ENCODE measurements around the gene GALNT14.

Gene GALNT14

DNA sequence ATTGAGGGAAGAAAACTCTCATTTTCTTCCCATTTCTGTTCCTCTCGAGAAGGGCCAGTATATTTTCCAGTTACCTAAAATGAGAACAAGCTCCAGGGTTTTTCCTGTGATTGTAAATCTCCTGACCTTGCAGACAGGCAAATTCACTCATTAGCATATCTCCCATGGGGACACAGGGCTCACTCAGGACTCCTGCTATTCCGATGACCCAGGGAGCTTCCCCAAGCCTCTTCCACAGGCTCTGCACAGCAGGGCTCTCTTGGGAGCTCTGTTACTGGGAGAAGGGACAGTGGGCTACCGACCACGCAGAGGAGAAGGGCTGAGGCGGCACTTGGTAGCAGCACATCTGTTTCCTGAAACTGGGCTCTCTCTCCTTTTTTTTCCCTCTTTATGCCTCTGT is 195.8 kb downstream of the GALNT14 start:
- ChIA-PET POLR2A (ENCODE audit: low non-redundant PET) (no interaction called here), CTCF (no interaction called here)
- no peak for DNase-seq (ENCODE audit: low spot score)
- no peak overlapping the region for H3K27ac ChIP-seq
- no peak for TF ChIP-seq CTCF (conservative IDR thresholded peaks at IDR 0.05; ENCODE audit: low read depth)

- DNase-seq (ENCODE audit: low spot score), result no peak
- ChIA-PET CTCF (no interaction called here), POLR2A (ENCODE audit: low non-redundant PET) (no interaction called here)
- H3K27ac ChIP-seq, result no peak overlapping the region
- TF ChIP-seq CTCF (conservative IDR thresholded peaks at IDR 0.05; ENCODE audit: low read depth), result no peak
Measured at GRCh38 chr2:30940839-30941238, 197.4 kb downstream of the GALNT14 start.

GRCh38 chr2:30939364-30939763 is 198.9 kb downstream of the GALNT14 start:
- no peak for TF ChIP-seq CTCF (conservative IDR thresholded peaks at IDR 0.05; ENCODE audit: low read depth)
- POLR2A ChIA-PET (ENCODE audit: low non-redundant PET), result no interaction called here
- H3K27ac ChIP-seq, result no peak overlapping the region
- CTCF ChIA-PET, result no interaction called here
- no peak for DNase-seq (ENCODE audit: low spot score)

GRCh38 chr2:30938196-30938595 is 200.0 kb downstream of the GALNT14 start:
- no peak for TF ChIP-seq CTCF (conservative IDR thresholded peaks at IDR 0.05; ENCODE audit: low read depth)
- no peak overlapping the region for H3K27ac ChIP-seq
- ChIA-PET CTCF (no interaction called here), POLR2A (ENCODE audit: low non-redundant PET) (no interaction called here)
- DNase-seq (ENCODE audit: low spot score), result no peak

GRCh38 chr2:30936977-30937376 is 201.3 kb downstream of the GALNT14 start:
- TF ChIP-seq CTCF (conservative IDR thresholded peaks at IDR 0.05; ENCODE audit: low read depth), result no peak
- H3K27ac ChIP-seq, result no peak overlapping the region
- ChIA-PET POLR2A (ENCODE audit: low non-redundant PET) (no interaction called here), CTCF (no interaction called here)
- DNase-seq (ENCODE audit: low spot score), result no peak

DNA sequence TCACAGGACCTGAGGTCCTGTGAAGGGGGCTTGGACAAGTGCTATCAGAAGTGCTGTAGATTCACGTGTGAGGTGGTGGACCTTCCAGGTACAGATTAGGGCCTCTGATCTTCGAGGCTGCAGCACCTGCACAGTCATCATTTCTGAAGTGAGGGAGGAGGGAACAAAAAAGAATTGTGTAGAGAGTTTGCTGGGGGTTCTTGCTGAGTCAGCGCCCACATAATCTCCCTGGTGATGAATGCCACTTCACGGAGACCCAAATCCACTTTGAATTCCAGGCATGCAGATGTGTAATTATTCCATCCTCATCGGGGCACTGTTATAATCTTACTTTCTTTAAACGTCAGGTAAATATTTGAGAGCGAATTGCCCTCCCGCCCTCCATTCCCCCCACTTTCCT is 202.4 kb downstream of the GALNT14 start:
- TF ChIP-seq CTCF (conservative IDR thresholded peaks at IDR 0.05; ENCODE audit: low read depth), result no peak
- ChIA-PET CTCF (no interaction called here), POLR2A (ENCODE audit: low non-redundant PET) (no interaction called here)
- no peak for DNase-seq (ENCODE audit: low spot score)
- H3K27ac ChIP-seq, result no peak overlapping the region

DNA sequence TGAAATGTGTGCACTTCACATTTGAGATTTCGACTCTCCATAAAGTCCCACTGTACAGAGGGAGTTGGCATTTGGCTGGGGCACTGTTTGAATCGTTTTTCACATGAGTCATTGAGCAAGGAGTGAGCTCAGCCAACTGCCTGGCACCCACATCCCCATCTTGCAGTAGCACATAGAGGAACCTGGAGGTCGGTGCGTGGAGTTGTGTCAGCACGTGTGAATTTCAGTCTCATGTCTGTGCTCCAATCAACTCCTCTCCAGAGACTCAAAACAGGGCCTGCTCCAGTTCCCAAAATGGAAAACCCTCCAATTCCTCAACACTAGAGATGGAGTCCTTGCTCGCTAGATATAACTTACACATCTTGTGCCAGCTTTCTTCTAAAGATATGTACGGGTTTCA is 204.2 kb downstream of the GALNT14 start:
- DNase-seq (ENCODE audit: low spot score), result no peak
- ChIA-PET CTCF (interaction anchor here (0.6 kb wide), 1 partner anchor 66 kb away, joined by 3 read pairs; no protein-coding TSS in a partner anchor), POLR2A (ENCODE audit: low non-redundant PET) (no interaction called here)
- no peak overlapping the region for H3K27ac ChIP-seq
- TF ChIP-seq CTCF (conservative IDR thresholded peaks at IDR 0.05; ENCODE audit: low read depth), result no peak

Data from RWPE1 (cell line).